HS-27A (cell line): ENCODE data around the gene FSHR.

Experiments used
- DNase-seq: peaks from one replicate; pipeline ENCODE4 v3.0.0-alpha.2; 2012; ENCODE audit warnings: low read depth, missing footprints

The FSHR gene

GRCh38 chr2:49111006-49111405, 43.3 kb downstream of the FSHR start:
- DNase-seq = no peak

DNA sequence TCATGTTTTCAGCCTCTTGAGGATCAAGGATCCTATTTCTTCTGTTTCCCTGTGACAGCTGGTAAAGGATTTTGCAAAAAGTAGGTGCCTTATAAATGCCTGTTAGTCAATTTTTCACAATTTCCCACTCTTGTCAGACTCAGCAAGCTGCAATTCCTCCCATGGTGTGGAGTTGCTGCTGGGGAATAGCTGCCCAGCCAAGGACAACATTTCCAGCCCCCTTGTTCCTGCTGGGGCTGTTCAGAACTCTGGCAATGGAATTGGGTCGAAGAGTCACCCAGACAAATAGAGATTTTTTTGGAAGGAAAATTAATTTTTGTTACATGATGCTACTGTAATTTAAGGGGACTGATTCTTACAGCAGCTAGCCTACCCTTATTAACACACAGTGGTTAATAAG, 43.7 kb downstream of the FSHR start:
- DNase-seq = no peak

DNA sequence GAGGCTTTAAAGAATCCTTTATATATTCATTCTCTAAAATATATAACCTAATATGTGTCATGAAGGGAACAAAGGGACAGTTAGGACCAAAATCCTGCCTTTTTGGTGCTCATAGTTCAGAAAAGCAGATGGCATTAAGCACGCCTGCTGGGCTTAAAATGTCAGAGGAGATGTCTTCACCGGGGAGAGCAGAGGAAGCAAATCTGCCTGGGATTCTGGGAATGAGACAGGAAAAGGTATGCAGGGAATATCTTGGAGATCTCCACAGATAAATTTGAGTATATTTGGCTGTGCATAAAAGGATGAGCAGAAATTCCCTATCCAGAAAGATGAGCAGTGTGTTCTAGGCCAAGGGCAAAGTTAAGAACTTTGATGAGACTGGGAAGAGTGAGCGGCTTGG, 45.5 kb downstream of the FSHR start:
- no peak for DNase-seq

DNA sequence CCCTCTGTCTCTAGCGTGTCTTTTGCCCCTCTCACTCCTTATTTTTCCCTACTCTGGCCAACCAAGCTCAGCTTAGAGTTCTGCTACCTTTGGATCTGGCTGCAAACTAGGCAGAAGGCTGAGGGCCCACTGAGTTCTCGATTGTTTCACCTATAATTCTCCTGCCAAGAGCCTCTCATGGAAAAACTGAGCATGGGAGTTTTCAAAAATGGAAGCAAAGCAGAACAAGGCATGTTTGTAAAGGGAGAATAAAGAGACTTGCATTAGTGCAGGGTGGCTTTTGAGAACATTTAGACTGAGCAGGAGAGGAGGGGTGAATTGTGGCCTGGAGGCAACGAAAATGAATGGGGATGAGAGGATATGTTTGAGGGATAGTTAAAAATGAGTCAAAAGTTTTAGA, 45.9 kb downstream of the FSHR start:
- no peak for DNase-seq

GRCh38 chr2:49105506-49105905, 48.8 kb downstream of the FSHR start:
- DNase-seq = no peak

DNA sequence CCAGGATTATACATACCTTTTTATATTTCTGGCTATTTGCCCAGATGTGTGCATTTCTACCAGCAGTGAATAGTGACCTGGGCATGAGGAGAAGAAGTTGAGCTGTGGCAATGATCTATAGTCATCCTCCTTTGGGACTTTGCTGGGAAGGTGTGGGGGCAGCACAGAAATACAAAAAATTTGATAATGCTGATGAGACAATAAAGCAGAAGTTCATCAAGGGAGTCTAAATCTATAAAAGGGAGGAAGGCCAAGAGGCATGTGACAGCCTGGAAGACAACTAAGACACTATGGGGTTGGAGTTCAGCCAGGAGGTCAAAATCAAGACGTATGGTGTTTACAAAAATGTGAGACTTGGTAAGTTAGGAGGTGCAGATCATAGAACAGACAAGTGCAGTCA, 52.2 kb downstream of the FSHR start:
- DNase-seq = no peak

DNA sequence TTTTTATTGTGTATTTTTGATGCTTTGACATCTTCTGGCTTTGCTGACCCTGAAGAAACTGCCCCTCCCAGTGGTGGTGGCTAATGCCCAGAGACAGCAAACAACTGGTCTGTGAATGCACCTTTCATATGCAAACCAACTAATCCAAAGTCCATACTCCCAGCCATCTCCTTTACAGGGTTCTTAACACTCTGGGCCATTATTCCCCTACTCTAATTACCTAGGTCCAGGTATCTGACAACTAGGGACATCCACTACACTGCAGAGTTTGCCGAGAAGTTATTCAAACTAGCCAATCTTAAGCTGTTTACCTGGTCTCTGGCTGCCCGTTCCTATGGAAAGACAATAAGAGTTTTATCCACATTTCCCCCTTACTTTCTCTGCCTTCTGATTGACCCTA, 73.6 kb downstream of the FSHR start:
- DNase-seq = no peak

- no peak for DNase-seq
Measured at GRCh38 chr2:49070716-49071115, 83.6 kb downstream of the FSHR start.

DNA sequence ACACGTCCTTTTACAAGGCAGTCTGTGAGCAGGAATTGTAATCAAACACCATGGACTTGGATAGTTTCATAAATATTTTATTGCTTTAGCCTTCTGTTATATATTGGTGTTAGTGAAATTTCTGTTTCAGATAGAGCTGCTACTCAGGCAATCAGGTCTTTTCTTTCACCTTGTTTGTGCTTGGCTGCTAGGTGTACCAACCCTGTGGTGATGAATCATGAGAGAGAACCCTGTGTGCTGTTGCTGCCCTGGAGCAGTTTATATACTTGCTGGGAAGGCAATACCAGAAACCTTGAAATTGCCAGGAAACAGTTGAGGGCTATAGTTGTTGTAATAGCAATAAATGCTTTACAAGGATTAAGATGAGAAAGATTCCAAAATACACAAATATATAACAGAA, 84.5 kb downstream of the FSHR start:
- no peak for DNase-seq

DNA sequence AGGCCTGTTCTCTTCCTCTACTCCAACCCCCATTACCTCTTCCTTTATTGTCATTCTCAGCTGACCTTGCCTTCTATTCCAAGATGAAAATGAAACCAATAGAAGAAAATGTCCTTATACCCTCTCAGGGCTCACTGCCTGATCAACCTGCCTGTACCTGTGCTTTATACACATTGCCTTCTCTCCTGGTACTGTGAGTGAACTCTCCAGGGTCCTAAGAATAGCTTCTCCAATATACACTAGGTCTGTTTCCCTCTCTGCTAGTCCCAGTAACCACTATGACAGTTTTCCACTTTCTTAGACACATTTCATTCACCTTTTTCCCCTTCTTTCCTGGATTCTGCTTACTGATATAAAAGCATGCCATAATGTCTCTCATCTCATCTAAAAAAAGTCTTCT, 85.7 kb downstream of the FSHR start:
- no peak for DNase-seq

DNA sequence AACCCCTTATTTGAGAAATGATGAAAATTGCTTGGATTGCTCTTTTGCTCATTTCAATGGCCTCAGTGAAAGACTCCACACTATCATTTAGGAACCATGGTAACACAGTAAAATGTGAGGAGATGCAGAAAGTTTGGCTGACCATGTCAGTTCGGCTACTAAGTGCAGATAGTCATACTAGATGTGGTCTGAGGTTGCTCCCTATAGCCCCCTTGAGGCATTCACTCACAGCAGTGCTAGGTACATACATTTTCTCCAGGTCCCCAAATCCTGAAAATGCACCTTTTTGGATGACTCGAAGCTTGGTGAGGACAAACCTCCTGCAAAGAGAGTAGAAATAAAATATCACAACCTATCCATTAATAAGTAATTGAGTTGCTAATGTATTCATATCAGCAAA, 86.3 kb downstream of the FSHR start:
- no peak for DNase-seq

GRCh38 chr2:49053156-49053555, 101.2 kb downstream of the FSHR start:
- no peak for DNase-seq

GRCh38 chr2:49050265-49050664, 104.0 kb downstream of the FSHR start:
- DNase-seq = no peak

DNA sequence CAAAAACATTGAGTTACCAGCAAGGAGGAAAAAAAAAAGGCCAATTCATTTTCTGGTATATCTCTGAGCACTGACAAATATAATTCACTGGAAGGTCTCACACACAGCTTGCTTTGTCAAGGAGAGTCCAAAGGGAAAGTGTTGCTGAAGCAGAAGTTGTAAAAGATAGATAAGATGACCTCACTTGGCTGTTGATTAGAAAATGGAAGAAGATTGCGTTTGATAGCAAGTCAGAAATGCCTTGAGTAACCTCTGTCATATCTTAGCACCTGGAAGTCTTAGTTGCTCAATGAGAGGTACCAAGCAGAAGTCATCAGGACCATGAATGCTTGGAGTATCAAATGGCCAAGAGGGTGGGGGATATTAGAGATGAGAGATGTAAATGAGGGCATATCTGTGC, 105.2 kb downstream of the FSHR start:
- no peak for DNase-seq

DNA sequence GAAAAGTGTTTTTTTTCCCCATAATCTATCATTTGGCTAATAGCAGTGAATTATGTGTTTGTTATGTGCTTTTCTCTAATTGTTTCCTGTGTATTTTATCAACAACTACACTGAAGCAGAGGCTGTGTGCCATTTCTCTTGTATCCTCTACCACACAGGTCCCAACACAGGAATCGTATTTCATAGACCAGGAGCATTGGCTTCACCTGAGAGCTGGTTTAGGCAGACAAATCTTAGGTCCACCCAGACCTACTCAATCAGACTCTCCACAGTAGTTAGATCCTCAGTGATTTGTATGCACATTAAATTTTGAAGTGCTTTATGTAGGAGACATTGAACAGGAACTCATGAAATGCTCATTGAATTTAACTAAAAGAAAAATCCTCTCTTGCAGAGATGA, 109.2 kb downstream of the FSHR start:
- DNase-seq = no peak

DNA sequence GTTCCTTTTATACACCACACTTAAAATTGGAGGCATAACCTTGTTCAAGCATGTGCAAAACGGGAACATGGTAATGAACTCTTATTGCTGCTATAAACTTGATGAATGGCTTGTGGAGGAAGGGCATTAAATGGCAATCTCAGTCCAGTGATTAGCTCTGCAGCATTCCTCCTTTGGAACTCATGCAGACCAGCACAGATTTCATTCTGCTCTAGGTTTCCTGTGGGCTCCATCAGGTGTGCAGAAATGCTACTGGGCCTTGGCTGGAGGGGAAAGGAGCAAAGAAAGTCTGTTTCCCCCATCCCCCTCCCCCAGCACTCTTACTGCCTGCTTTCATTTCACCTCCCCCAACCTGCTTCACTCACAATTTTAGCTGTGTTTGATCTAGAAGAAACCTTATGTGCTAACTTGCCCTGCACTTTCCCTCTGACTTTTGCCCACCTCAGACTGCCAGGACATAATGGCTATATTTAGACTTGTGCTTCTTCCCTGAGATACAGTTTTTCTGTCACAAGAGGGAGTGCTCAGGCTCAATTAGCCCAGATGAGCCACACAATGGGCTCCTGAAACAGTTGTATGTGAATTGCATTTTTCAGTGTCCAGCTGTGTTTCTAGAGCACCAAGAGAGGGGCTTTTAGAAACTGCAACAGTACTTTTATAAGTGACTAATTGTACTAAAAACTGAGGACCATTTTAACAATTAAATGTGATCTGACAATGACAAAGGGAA, 109.8 kb downstream of the FSHR start:
- no peak for DNase-seq

DNA sequence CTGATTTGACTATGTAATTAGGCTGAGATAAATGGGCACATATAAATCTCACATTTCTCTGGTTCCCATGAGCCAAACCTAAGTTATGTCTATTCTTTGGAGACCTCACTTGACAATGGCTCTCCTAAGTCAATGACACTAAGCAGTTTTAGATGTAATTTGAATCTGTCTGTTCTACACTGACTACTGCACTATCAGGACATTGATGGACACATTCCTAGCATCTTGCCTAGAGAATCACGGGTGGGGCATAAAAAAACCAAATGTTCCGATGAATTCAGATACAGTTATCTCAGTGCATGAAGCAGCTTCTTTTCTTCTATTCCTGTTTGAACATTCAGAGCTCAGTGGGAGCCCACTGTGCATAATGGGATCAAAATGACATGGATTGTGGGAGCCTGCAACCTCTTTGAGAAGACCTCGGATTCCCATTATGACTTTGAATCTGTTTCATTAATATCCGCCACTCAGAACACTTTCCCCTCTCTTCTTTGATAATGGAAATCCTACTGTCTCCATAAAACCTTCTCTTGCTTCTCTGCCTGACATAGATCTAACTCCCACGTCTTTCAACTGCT, 110.8 kb downstream of the FSHR start:
- no peak for DNase-seq

GRCh38 chr2:49042488-49042887, 111.8 kb downstream of the FSHR start:
- no peak for DNase-seq

- DNase-seq = no peak
Measured at GRCh38 chr2:49041061-49041460, 113.3 kb downstream of the FSHR start.

- DNase-seq = no peak
Measured at GRCh38 chr2:49037197-49037596, 117.1 kb downstream of the FSHR start.

GRCh38 chr2:49035481-49035880, 118.8 kb downstream of the FSHR start:
- no peak for DNase-seq

DNA sequence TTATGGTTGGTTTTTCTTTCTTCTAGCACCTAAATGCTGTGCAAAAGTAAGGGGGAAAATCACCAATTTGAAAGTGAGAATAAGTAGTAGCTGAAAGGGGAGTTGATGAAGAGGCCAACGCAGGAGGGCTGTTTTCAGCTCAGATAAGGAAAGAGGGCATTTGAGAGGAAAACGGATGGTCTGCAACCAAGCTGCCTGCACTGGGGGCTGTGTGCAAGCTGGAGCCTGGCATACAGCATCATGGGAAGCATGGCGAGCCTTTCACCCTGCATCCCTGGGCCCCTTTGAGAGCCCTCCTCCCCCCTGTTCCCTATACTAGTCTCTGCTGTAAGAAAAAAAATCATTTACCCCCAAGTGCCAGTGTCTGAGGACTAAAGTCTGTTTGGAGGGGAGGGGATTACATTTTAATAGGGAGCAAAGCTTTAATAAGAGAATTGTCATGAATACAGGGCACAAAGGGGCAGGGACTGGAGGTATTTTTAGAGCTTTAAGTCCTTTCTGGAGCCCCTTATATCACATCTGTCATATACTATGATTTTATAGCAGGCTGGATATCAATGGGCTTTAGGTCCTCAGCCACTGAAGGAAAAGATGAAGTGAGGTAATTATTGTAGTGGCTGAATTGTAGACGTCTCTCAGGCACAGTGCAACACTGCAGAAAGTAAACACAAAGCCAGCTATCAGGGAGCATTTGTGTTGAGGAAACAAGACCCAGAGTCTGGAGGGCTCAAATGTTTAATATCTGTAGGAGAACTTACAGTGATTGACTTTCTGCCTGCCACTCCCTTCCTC, 120.7 kb downstream of the FSHR start:
- no peak for DNase-seq

GRCh38 chr2:49032936-49033335, 121.4 kb downstream of the FSHR start:
- no peak for DNase-seq
